Progenitor cell of endocrine pancreas (in vitro differentiated cells): ENCODE measurements around the gene LRSAM1. TPM values are rescaled to one million over a fixed set of nuclear protein-coding genes. Genes with fewer than 3 reads are reported as not detected.

Experiments
- DNase-seq: peaks from one replicate; pipeline ENCODE4 v3.0.0; 2021; ENCODE audit warnings: low spot score; ENCODE audit not compliant: unreplicated experiment
- H3K27ac Mint-ChIP-seq: 2 replicates; pipeline ENCODE4 v1.8.0; 2021; ENCODE audit warnings: mild to moderate bottlenecking, moderate library complexity, mixed read lengths
- H3K27me3 Mint-ChIP-seq: 2 replicates; pipeline ENCODE4 v1.8.0; 2021; ENCODE audit warnings: mixed read lengths
- H3K36me3 Mint-ChIP-seq: 2 replicates; pipeline ENCODE4 v1.8.0; 2022; ENCODE audit warnings: mixed read lengths; ENCODE audit not compliant: insufficient read depth
- H3K4me1 Mint-ChIP-seq: 2 replicates; pipeline ENCODE4 v1.8.0; 2021; ENCODE audit warnings: low read depth, mixed read lengths
- H3K4me3 Mint-ChIP-seq: 2 replicates; pipeline ENCODE4 v1.8.0; 2021; ENCODE audit warnings: low read depth, mild to moderate bottlenecking, moderate library complexity, mixed read lengths
- H3K9me3 Mint-ChIP-seq: 2 replicates; pipeline ENCODE4 v1.8.0; 2021; ENCODE audit warnings: low read depth, mixed read lengths
- total RNA-seq: library from RNA; stranded (reverse); gene quantifications from 2 replicates; pipeline ENCODE4 v1.2.1, GENCODE V29; 2021
- TF ChIP-seq, protein P1 (sequence below): fragments of 200-600 bp; sonication (generic); IDR thresholded peaks from one replicate; pipeline ENCODE4 v1.5.0; 2021; ENCODE audit warnings: antibody characterized with exemption, mild to moderate bottlenecking; ENCODE audit not compliant: unreplicated experiment

The LRSAM1 gene
- total RNA-seq, 1 donor from 2014 or later, result 28.5 TPM

GRCh38 chr9:127422133-127422782 lies 29.1 kb upstream of the LRSAM1 start:
- TF ChIP-seq, protein P1, sequence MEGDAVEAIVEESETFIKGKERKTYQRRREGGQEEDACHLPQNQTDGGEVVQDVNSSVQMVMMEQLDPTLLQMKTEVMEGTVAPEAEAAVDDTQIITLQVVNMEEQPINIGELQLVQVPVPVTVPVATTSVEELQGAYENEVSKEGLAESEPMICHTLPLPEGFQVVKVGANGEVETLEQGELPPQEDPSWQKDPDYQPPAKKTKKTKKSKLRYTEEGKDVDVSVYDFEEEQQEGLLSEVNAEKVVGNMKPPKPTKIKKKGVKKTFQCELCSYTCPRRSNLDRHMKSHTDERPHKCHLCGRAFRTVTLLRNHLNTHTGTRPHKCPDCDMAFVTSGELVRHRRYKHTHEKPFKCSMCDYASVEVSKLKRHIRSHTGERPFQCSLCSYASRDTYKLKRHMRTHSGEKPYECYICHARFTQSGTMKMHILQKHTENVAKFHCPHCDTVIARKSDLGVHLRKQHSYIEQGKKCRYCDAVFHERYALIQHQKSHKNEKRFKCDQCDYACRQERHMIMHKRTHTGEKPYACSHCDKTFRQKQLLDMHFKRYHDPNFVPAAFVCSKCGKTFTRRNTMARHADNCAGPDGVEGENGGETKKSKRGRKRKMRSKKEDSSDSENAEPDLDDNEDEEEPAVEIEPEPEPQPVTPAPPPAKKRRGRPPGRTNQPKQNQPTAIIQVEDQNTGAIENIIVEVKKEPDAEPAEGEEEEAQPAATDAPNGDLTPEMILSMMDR, result no peak
- Mint-ChIP-seq H3K9me3 (no peaks in the 10 kb centered on the region), H3K4me3 (peak overlapping the region; percentile 97), H3K4me1 (peaks cover 36% of the 10 kb centered on the region), H3K27me3 (no peaks in the 10 kb centered on the region), H3K36me3 (peaks cover 4% of the 10 kb centered on the region), H3K27ac (no peak overlapping the region)
- DNase-seq, result no peak

DNA sequence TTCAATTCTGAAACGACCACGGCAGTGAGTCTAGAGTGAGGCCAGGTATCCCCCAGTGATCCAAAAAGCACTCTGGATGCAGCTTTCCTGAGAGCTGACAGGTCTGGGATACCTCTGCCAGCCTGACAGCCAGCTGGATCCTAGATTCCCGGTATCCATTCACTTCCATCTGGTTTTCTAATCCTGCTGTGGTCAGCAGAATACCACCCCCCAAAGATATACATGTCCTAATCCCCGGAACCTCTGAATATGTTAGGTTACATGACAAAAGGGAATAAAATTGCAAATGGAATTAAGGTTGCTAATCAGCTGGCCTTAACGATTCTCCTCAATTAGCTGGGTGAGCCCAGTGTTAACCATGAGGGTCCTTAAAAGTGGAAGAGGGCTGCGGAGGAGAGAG lies 28.5 kb upstream of the LRSAM1 start:
- Mint-ChIP-seq H3K4me1 (peaks cover 36% of the 10 kb centered on the region), H3K4me3 (peak overlapping the region; percentile 97), H3K36me3 (peaks cover 4% of the 10 kb centered on the region), H3K9me3 (no peaks in the 10 kb centered on the region), H3K27me3 (no peaks in the 10 kb centered on the region), H3K27ac (peak overlapping the region; percentile 99)
- TF ChIP-seq, protein P1, result no peak
- no peak for DNase-seq

GRCh38 chr9:127423476-127423933 lies 27.8 kb upstream of the LRSAM1 start:
- no peak for DNase-seq
- no peaks in the 10 kb centered on the region for H3K9me3 Mint-ChIP-seq
- TF ChIP-seq, protein P1, result no peak
- peak overlapping the region; percentile 99 for H3K27ac Mint-ChIP-seq
- H3K36me3 Mint-ChIP-seq, result peaks cover 4% of the 10 kb centered on the region
- no peaks in the 10 kb centered on the region for H3K27me3 Mint-ChIP-seq
- peak overlapping the region; percentile 97 for H3K4me3 Mint-ChIP-seq
- H3K4me1 Mint-ChIP-seq, result peaks cover 36% of the 10 kb centered on the region

- TF ChIP-seq, protein P1, result no peak
- H3K27ac Mint-ChIP-seq, result peak within 1 kb of the TSS; percentile 99
- H3K4me1 Mint-ChIP-seq, result peaks cover 35% of the 10 kb centered on the region
- H3K4me3 Mint-ChIP-seq, result peak within 1 kb of the TSS; percentile 97
- DNase-seq, result peak; percentile 79
- peaks cover 4% of the 10 kb centered on the region for H3K36me3 Mint-ChIP-seq
- no peaks in the 10 kb centered on the region for H3K9me3 Mint-ChIP-seq
- H3K27me3 Mint-ChIP-seq, result no peaks in the 10 kb centered on the region
Measured at GRCh38 chr9:127423934-127424675, 27.2 kb upstream of the LRSAM1 start, which contains the start of gene ZNF79. Gene ZNF79 (plus strand): TSS chr9:127424382. CDS start chr9:127424788, 406 bp downstream.

DNA sequence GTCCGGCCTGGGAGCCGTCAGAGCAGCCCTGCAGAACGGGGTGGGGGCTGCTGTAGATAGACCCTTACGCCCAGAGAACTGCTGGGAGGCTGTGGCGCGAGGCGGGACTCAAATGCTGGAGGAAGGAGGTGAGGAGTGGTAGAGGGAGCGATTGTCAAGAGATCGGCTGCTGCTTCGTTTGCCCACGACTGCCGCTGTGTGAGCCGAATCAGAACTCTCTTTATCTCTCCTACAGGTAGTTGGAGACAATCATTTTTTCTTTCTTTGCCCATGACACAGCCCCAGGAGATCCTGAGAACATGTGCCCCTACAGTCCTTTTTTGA lies 26.7 kb upstream of the LRSAM1 start:
- H3K27ac Mint-ChIP-seq, result peak overlapping the region; percentile 99
- H3K4me1 Mint-ChIP-seq, result peaks cover 34% of the 10 kb centered on the region
- peaks cover 4% of the 10 kb centered on the region for H3K36me3 Mint-ChIP-seq
- H3K27me3 Mint-ChIP-seq, result no peaks in the 10 kb centered on the region
- peak overlapping the region; percentile 97 for H3K4me3 Mint-ChIP-seq
- TF ChIP-seq, protein P1, result no peak
- no peaks in the 10 kb centered on the region for H3K9me3 Mint-ChIP-seq
- DNase-seq, result no peak
